Measurements from ENCODE around the gene TCF19. TPM values are rescaled to one million over a fixed set of nuclear protein-coding genes. Genes with fewer than 3 reads are reported as not detected.

Gene TCF19
- total RNA-seq, 4 donors from 2014 or later = 14.8 to 24.3 (median 23.8) TPM

- Histone ChIP-seq H3K27me3 (no peaks in the 10 kb centered on the region), H3K9me3 (no peaks in the 10 kb centered on the region), H3K36me3 (no peaks in the 10 kb centered on the region), H3K4me1 (peaks cover 51% of the 10 kb centered on the region), H3K4me3 (peak within 1 kb of the TSS; percentile 35), H3K27ac (peak within 1 kb of the TSS; percentile 87)
- peak in 1 of 3 donors; percentile 18 for TF ChIP-seq POLR2AphosphoS5 (IDR thresholded peaks at IDR 0.05)
- TF ChIP-seq POLR2A (IDR thresholded peaks at IDR 0.05) = no peak
- no peak for TF ChIP-seq CTCF (IDR thresholded peaks at IDR 0.05)
- WGBS = 9% methylated on average over 3 of the region's 3 CpGs
- DNase-seq (ENCODE audit: low spot score in 2 of 2) = peak; percentile 93
Measured at GRCh38 chr6:31114541-31114878, 43.9 kb upstream of the TCF19 start, which contains the start of gene PSORS1C1. Gene PSORS1C1 (plus strand): TSS chr6:31114800. CDS start chr6:31129633, 14,833 bp downstream.

GRCh38 chr6:31114970-31115849 lies 43.2 kb upstream of the TCF19 start:
- WGBS = 42% methylated on average over 9 of the region's 9 CpGs
- no peak for DNase-seq (ENCODE audit: low spot score in 2 of 2)
- Histone ChIP-seq H3K4me3 (peak overlapping the region; percentile 35), H3K9me3 (no peaks in the 10 kb centered on the region), H3K27ac (peak overlapping the region; percentile 87), H3K36me3 (no peaks in the 10 kb centered on the region), H3K27me3 (no peaks in the 10 kb centered on the region), H3K4me1 (peaks cover 53% of the 10 kb centered on the region)
- TF ChIP-seq EP300 (IDR thresholded peaks at IDR 0.05) (no peak), CTCF (IDR thresholded peaks at IDR 0.05) (no peak), POLR2A (IDR thresholded peaks at IDR 0.05) (no peak), POLR2AphosphoS5 (IDR thresholded peaks at IDR 0.05) (no peak)

GRCh38 chr6:31115941-31116560 lies 42.3 kb upstream of the TCF19 start:
- peak overlapping the region; percentile 87 for H3K27ac ChIP-seq

GRCh38 chr6:31116661-31117385 lies 41.6 kb upstream of the TCF19 start:
- Histone ChIP-seq H3K4me1 (peaks cover 61% of the 10 kb centered on the region), H3K36me3 (no peaks in the 10 kb centered on the region), H3K4me3 (peak overlapping the region; percentile 28), H3K27ac (peak overlapping the region; percentile 42), H3K9me3 (no peaks in the 10 kb centered on the region), H3K27me3 (no peaks in the 10 kb centered on the region)
- no peak for DNase-seq (ENCODE audit: low spot score in 2 of 2)
- no peak for TF ChIP-seq CTCF (IDR thresholded peaks at IDR 0.05)
- no peak for TF ChIP-seq EP300 (IDR thresholded peaks at IDR 0.05)
- TF ChIP-seq POLR2A (IDR thresholded peaks at IDR 0.05) = no peak
- 64% methylated on average over 17 of the region's 19 CpGs for WGBS

More at GRCh38 chr6:31115941-31116560, 42.3 kb upstream of the TCF19 start:
- H3K4me1 ChIP-seq = peaks cover 61% of the 10 kb centered on the region
- peak overlapping the region; percentile 28 for H3K4me3 ChIP-seq
- TF ChIP-seq CTCF (IDR thresholded peaks at IDR 0.05) = no peak
- 96% methylated on average over 10 of the region's 12 CpGs for WGBS
- no peak for DNase-seq (ENCODE audit: low spot score in 2 of 2)
- no peaks in the 10 kb centered on the region for H3K9me3 ChIP-seq
- H3K27me3 ChIP-seq = no peaks in the 10 kb centered on the region
- H3K36me3 ChIP-seq = no peaks in the 10 kb centered on the region

GRCh38 chr6:31118178-31118577 lies 40.2 kb upstream of the TCF19 start:
- no peaks in the 10 kb centered on the region for H3K9me3 ChIP-seq
- 88% methylated on average over 7 of the region's 7 CpGs for WGBS

More at GRCh38 chr6:31118178-31118577, 40.2 kb upstream of the TCF19 start:
- Histone ChIP-seq H3K4me1 (peaks cover 73% of the 10 kb centered on the region), H3K27me3 (no peaks in the 10 kb centered on the region), H3K4me3 (no peak overlapping the region), H3K27ac (no peak overlapping the region), H3K36me3 (no peaks in the 10 kb centered on the region)
- DNase-seq (ENCODE audit: low spot score in 2 of 2) = no peak
- TF ChIP-seq EP300 (IDR thresholded peaks at IDR 0.05) (no peak), CTCF (IDR thresholded peaks at IDR 0.05) (no peak), POLR2A (IDR thresholded peaks at IDR 0.05) (no peak), POLR2AphosphoS5 (IDR thresholded peaks at IDR 0.05) (no peak)
